ENCODE data around the gene LRRC66.

DNA sequence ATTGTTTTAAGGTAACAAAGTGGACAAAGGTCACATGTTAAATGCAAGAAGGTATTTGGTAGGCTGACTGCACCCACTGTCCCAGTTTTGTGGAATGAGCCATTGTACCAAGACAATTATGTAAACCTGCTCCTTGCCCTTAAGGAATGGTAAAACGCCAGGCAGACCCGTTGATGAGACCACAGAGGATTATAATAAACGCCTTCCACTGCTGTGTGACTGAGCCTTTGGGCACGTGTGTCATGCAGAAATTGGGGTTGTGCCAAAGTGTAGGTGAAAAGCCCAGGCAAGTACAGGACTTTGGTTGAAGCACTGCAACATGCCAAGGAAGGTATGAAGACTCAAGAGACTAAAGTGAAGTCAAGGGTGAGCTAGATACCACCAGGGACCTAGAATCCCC lies 59.7 kb downstream of the LRRC66 start:
- TF ChIP-seq, protein P1, sequence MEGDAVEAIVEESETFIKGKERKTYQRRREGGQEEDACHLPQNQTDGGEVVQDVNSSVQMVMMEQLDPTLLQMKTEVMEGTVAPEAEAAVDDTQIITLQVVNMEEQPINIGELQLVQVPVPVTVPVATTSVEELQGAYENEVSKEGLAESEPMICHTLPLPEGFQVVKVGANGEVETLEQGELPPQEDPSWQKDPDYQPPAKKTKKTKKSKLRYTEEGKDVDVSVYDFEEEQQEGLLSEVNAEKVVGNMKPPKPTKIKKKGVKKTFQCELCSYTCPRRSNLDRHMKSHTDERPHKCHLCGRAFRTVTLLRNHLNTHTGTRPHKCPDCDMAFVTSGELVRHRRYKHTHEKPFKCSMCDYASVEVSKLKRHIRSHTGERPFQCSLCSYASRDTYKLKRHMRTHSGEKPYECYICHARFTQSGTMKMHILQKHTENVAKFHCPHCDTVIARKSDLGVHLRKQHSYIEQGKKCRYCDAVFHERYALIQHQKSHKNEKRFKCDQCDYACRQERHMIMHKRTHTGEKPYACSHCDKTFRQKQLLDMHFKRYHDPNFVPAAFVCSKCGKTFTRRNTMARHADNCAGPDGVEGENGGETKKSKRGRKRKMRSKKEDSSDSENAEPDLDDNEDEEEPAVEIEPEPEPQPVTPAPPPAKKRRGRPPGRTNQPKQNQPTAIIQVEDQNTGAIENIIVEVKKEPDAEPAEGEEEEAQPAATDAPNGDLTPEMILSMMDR (IDR thresholded peaks at IDR 0.05; ENCODE audit: low read depth, low read length), result no peak
- TF ChIP-seq MYC (IDR thresholded peaks at IDR 0.05; ENCODE audit: low read depth, low read length) (no peak), POLR2A (IDR thresholded peaks at IDR 0.05; ENCODE audit: extremely low read depth, insufficient read length) (no peak)

All from NB4 (cell line).